8988T (cell line): Measurements from ENCODE around the gene ACE.

ENCODE experiments used
- DNase-seq: peaks from one replicate; pipeline ENCODE4 v3.0.0; 2011

Gene ACE

DNA sequence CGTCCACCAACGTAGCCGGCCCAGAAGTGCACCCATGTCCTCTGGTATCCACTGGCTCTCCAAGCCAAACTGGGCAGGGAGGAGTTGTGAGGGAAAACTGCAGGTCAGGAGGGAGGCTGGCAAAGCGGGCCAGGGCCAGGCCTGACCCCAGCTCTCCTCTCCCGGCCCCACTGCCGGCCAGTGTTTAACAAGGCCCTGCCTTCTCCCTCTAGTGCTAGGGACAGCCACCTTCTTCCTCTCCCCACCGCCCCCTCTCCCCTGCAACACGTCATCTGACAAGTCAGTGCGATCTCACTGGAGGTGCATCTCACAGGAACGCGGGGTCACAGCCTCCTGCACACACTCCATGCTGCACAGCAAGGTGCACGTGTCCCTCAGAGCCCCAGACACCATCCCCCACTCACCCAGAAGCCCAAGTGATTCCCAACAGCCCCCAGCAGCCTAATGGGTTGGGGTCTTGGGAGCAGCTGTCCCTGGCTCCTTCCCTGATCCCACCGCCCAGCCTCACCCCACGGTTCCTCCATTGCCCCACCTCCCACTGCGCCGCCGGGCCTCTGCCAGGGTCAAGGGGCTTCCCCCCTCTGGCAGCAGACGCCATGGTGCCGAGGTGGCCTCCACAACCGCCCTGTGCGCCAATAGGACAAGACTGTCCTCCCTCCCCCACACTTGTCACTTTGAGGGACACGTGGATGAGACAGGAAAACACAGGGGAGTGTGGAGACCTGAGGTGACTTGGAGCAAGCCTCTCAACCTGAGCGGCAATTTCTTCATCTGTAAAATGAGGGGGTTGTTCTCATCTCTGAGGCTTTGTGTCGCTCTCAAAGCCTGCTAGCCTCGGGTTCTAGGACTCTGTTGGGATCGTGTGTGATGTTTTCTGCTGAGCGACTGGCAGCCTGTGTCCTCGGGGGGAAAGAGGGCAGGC lies 1.1 kb upstream of the ACE start:
- peak; percentile 18 for DNase-seq

DNA sequence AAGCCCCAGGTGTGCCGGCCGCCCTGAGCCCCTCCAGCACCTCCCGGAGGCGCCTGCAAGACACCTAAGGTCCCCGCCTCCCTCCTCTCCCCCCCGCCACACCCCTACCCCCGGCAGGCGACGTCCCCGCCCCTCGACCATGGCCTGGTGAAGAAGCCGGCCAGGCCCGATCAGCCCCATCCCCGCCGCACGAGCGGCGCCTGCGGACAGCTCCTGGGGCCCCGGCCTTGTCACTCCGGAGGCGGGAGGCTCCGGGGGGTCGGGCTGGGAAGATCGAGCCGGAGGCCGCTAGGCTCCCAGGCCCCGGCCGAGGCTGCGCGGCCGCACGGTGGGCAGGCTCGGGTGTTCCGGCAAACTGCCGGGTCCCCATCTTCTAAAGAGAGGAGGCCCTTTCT lies 405 bp upstream of the ACE start:
- DNase-seq, result peak; percentile 47

DNA sequence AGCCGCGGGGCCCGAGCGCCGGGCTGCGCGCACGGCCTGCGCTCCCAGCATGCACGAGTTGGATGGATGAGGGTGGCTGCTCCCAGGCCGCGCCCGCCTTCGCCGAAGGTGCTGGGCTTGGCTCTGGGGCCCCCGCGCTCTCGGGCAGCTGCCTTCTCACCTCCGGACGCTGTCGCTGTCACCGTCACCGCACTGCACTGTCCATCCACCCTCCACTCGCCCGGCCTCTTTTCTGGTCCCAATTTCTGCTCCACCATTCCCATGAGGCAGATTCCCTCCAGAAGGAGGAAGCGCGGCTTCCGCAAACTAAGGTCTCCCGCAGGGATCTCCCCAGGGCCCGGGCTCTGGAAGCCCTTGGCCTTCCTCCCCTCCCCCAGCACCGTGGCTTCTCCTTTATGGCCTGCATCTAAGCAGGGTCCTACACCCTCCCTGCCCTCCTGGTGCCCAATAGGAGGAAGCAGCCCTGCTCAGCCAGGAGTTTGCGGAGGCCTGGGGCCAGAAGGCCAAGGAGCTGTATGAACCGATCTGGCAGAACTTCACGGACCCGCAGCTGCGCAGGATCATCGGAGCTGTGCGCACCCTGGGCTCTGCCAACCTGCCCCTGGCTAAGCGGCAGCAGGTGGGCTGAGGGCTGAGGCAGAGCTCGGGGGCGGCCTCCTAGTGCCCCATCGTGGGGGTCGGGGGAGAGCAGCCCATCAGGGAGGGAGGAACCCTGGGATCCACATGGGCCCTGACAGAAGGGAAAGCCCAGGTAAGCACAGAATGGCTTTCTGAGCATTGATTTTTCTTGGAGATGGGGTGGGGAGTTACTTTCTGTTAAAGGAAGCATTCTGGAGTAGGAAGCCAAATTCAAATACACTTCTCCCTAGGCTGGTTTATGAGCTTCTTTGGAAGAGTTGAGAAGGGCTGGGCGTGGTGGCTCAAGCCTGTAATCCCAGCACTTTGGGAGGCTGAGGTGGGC lies 899 bp downstream of the ACE start:
- no peak for DNase-seq

DNA sequence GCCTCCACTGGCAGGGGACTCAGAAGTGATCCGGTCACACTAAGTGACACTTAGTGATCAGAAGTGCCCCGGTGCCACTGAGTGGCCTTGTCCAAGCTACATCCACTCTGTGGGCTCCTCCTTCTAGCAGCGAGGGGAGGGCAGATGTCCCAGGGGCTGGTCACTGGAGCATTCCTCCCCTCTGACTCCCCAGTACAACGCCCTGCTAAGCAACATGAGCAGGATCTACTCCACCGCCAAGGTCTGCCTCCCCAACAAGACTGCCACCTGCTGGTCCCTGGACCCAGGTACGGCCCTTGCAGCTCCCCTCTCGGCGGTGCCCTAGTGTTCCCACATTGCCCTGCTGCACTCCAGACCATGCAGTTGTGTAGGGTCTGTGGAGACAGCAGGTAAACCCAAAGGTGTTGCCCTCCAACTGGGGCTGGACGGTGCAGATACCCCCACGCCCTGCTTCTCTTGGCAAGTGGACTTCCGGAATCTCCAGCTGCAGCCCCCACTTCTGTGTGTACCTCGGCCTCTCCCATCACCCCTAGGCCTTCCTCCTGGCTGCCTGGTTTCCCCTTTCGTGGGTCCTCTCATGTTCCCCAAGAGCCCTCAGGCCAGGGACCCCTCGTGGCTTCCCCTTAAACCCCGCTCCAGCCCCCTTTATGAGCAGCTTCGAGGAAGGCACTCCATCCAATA lies 2.1 kb downstream of the ACE start:
- peak; percentile 96 for DNase-seq

DNA sequence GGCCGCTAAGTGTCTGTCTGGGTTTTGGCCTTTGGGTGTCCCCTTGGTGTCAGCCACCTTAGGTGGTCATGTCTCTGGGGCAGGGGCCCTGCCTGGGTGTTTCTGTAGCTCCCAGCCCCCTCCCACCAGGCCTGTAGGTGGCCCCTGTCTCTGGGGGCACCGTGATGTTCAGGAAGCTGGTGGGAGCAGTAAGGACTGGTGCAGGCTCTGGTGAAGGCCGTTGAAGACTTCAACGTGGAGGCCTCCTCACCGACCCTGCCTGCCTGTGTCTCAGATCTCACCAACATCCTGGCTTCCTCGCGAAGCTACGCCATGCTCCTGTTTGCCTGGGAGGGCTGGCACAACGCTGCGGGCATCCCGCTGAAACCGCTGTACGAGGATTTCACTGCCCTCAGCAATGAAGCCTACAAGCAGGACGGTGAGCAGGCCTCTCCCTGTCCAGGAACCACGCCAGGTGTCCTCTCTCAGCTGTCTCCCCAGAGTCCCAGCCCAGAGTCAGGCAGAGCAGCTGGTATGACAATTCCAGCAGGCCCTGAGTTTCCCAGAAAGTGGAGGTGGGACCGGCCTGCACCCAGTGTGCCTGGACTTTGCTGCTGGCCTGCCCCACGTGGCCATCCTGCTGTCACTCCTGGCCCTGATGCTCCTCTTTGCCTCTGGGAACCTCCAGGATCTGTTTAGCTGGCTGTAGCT lies 2.8 kb downstream of the ACE start:
- no peak for DNase-seq

DNA sequence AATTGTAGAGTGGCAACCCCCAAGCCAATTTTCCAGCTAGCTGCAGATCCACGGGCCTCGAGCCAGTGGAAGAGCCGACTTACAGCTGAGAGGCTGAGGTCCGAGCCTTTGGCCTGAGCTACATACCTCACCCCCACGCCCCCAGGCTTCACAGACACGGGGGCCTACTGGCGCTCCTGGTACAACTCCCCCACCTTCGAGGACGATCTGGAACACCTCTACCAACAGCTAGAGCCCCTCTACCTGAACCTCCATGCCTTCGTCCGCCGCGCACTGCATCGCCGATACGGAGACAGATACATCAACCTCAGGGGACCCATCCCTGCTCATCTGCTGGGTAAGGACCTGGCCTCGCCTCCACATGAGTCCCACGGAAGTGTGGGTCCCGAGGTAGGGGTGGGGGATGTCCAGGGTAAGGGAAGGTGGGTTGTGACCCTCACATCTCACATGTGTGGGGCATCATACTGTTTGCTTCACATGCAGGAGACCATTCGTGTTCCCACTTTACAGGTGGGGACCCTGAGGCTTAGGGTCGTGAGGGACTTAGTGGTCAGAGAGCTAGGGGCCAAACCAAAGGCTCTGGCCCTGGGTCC lies 3.4 kb downstream of the ACE start:
- DNase-seq, result no peak

DNA sequence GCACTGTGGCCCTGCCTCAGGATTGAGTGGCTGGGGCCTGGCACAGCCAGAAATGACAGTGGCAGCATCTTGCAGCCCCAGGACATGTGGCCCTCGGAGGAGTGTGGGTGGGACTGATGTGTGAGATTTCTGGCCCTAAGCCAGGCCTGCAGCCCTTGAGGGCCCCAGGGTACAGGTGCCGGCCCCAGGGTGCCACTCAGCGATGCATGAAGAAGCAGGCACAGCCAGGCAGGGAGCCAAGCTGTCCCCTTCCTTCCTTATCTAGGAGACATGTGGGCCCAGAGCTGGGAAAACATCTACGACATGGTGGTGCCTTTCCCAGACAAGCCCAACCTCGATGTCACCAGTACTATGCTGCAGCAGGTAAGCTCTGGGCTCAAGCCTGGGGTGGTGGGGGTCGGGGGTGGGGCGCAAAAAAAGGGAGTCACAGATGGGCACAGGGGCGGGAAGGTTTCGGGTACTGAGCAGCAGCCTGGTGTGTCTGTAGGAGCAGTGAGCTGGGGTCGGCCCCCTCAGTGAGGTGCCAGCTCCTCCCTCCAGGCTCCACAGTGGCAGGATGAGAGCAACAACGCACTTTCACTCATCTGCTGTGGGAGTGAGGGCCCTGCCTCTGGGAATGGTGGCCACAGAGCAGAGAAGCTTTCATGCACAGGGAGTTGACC lies 4.1 kb downstream of the ACE start:
- DNase-seq, result no peak

DNA sequence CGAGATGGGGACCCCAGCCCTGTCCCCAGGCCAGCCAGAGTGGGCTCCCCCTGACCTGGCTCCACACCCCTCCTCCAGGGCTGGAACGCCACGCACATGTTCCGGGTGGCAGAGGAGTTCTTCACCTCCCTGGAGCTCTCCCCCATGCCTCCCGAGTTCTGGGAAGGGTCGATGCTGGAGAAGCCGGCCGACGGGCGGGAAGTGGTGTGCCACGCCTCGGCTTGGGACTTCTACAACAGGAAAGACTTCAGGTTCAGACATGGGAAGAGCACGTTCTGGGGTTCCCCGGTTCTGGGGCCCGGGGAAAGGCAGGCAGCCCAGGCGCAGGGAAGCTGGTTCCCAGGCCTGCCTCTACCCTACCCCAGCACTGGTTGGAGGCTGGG lies 4.6 kb downstream of the ACE start:
- no peak for DNase-seq

DNA sequence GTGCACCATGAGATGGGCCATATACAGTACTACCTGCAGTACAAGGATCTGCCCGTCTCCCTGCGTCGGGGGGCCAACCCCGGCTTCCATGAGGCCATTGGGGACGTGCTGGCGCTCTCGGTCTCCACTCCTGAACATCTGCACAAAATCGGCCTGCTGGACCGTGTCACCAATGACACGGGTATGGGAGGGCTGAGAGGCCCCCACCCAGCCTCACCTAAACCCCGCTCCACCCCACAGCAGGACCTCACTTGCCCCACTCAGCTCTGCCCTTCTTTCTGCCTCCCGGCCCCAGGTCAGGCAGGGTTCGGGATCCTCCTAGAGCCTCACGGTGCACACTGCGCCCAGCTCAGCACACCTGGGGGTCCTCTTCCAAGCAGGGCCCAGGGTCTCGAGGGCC lies 5.6 kb downstream of the ACE start:
- no peak for DNase-seq

DNA sequence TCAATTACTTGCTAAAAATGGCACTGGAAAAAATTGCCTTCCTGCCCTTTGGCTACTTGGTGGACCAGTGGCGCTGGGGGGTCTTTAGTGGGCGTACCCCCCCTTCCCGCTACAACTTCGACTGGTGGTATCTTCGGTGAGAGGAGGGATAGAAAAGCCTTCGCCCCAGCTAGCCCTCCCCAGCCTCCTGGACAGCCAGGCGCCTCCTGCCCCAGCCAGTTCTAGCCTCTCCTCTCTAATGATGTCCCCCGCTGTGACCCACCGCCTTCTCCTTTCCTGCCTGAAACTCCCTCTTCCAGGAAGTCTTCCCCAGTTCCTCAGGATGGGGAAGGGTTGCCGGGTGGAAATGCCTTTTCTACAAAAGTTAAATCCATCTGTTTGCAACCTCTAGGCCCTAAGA lies 6.2 kb downstream of the ACE start:
- DNase-seq, result no peak

DNA sequence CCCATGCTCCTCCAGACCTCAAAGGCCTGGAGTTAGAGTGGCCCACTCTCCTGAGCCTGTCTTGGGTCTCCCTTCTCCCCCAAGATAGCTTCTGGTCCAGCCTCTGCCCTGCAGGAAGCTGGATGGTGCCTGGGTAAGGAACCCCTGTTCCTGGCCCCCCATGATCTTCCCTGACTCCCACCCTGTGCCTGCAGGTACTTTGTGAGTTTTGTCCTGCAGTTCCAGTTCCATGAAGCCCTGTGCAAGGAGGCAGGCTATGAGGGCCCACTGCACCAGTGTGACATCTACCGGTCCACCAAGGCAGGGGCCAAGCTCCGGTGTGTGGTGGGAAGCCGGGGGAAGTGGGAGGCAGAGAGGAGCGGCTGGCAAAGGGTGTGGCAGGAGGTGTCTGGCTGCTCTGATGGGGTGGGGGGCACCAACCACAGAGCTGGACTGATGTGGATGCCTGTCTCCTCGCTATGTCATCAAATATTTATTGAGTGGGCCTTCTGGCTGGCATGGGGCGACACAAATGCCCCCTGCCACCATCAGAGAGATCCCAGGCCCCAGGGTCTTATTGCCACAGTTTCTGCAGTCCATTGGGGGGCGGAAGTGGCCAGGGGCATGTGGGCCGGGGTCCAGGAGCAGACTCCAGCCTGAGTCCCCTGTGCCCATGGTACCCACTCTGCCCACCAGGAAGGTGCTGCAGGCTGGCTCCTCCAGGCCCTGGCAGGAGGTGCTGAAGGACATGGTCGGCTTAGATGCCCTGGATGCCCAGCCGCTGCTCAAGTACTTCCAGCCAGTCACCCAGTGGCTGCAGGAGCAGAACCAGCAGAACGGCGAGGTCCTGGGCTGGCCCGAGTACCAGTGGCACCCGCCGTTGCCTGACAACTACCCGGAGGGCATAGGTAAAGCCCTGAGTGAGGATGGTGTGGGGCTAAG lies 7.1 kb downstream of the ACE start:
- DNase-seq, result no peak

DNA sequence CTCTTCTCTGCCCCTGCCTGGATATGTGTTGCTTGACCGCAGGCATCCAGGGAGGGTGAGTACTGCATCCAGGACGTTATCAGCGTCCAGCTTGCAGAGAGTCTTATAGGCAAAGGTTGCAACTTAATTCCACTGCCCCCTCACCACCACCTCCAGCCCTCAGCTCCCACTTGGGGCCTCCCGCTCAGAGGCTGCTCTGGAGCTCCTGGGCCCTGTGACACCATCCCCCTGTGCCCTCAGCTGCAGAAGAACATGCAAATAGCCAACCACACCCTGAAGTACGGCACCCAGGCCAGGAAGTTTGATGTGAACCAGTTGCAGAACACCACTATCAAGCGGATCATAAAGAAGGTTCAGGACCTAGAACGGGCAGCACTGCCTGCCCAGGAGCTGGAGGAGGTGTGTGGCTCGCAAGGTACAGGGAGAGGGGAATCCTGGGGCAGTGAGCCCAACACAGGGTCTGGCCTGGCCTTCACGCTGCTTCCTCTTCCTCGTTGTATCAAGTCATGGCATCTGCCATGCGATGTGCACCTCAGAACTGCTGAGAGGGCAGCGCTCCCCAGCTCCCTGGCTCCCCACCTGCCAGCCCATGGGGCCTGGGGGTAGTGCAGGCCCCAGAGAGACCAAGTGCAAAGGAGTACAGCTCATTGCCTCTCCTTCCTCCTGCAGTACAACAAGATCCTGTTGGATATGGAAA lies 9.6 kb downstream of the ACE start:
- no peak for DNase-seq

DNA sequence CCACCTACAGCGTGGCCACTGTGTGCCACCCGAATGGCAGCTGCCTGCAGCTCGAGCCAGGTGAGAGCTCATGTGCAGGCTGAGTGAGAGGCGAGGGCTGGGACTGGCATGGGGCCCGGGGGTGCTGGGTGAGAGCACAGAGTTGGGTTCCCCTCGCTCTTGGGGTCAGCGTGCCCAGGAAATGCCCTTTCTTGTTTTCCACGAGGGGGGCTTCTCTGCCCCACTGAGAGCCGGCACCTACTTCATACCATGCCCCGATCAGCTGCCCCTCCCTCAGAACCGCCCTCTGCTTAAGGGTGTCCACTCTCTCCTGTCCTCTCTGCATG lies 10.1 kb downstream of the ACE start:
- no peak for DNase-seq

DNA sequence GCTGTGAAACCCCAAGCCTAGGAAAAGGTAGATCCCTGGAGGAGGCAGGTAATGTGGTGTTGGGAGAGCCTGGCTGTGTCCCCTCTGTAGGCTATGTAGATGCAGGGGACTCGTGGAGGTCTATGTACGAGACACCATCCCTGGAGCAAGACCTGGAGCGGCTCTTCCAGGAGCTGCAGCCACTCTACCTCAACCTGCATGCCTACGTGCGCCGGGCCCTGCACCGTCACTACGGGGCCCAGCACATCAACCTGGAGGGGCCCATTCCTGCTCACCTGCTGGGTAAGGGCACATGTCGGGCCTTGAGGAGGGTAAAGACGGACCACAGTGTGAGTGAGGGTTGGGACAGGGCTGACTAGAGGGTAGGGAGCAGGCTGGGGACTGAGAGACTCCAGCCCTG lies 12.0 kb downstream of the ACE start:
- no peak for DNase-seq

DNA sequence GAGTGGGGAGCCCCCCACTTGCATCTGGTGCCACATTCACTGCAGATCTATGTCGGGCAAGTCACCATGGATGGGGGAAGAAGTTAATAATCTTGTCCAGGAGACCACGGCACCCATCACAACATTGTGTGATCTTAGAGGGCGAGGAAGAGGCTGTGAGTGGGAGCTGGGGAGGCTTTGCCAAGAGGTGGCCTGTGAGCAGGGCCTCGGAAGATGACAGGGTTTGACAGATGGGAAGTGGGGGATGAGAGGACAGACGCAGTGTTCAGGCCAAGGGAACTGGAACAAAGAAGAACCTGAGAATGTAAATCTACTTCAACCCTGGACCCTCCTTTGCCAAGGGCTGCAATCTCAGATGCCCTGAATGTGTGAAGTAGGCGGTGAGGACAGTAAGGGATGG lies 12.4 kb downstream of the ACE start:
- DNase-seq, result no peak

DNA sequence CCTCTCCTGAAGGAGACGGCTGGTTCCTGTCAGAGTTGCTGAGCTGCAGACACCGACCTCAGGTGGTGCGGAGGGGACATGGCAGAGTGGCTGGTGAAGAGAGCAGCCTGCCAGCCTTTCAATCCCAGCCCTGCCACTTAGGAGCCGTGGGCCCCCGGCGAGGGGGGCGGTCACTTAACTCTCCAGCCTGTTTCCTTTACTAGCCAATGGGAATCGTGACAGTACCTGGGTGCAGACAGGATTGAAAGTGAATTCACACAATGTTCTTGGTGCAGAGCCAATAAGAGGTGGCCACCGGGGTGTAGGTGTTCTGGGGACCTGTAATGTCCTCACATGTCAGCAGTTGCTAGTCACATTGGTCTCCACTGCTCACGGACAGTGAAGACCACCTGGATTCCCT lies 13.5 kb downstream of the ACE start:
- DNase-seq, result no peak

DNA sequence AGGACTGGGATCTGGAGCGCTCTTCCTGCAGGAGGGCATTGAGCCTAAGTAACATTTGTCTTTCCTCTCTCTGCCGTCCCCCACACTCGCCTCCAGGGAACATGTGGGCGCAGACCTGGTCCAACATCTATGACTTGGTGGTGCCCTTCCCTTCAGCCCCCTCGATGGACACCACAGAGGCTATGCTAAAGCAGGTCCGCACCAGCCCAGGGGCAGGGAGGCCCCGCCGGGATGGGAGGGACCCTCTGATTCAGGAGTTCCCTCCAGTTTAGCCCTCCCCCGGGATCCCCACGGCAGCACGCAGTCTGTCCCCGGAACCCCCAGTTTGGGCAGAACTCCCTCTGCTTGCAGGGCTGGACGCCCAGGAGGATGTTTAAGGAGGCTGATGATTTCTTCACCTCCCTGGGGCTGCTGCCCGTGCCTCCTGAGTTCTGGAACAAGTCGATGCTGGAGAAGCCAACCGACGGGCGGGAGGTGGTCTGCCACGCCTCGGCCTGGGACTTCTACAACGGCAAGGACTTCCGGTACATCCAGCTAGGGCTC lies 14.1 kb downstream of the ACE start:
- no peak for DNase-seq

DNA sequence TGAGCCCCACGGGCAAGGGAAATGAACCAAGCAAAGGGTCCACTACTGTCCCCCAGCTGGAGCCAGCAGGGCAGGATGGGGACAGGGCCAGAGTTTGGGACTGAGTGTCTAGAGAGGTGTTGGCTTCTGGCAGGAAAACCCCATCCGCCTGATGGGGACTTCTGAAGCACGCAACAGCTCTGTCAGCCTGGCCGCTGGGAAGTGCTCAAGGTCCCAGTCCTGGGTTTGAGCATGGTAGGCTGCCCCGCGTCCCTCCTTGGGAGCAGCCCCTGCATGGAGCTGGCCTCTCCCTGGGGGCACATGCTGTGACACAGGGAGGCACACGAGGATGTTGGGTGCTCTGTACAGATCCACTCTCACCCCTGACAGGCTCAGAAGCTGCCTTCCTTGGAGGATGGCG lies 14.6 kb downstream of the ACE start:
- DNase-seq, result no peak

DNA sequence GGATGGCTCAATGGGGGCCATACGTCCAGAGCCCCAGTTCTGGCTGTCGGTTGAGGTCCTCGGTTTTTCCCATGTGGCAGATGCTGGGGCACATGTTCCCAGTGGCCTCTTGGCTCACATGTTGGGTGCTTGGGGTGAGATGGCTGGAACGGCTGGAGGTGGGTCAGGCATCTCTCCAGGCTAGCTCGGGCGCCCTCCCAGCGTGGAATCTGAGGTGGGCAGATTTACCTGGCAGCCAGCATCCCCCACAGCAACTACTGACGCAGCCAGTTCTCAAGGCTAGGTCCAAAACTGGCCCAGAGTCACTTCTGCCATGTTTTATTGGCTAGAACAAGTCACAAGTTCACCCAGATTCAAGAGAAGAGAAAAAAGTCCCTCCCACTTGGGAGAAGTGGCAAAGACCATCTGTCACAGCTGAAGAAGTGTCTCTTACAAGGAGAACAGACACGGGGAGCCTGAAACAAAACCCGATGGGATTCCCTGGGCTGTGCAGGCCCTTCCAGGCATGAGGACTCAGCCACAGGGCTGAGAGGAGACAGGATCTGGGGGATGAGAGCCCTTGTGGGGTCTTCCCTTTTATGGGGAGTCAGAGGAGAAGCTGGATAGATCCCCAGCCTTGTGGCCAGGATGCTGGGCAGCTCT lies 15.2 kb downstream of the ACE start:
- no peak for DNase-seq
